OCI-LY7 (cell line): ENCODE results near the gene ZNF776. TPM values are rescaled to one million over a fixed set of nuclear protein-coding genes. Genes with fewer than 3 reads are reported as not detected.

Experiments
- BruUV-seq: library from RNA; stranded (reverse); fragments of 400-500 nt; replicated peaks from 2 replicates; lab custom pipeline; 2021; lab: Mats Ljungman, UMichigan
- CTCF ChIA-PET: fragments of 300-600 bp; sonication (Branson Sonifier 250); formaldehyde crosslinking; loops from one replicate; lab custom pipeline; 2022; ENCODE audit warnings: antibody characterized with exemption; ENCODE audit not compliant: unreplicated experiment; lab: Charles Lee
- POLR2A ChIA-PET: fragments of 300-600 bp; sonication (Branson Sonifier 250); formaldehyde crosslinking; loops from one replicate; lab custom pipeline; 2022; ENCODE audit warnings: antibody characterized with exemption; lab: Charles Lee
- DNase-seq: peaks from one replicate; pipeline ENCODE4 v3.0.0-alpha.2; 2015; ENCODE audit warnings: low spot score
- H2AFZ ChIP-seq: fragments of 200-600 bp; sonication (generic), shearing (Covaris generic); 2 replicates; pipeline ENCODE4 v1.6.1; 2014; ENCODE audit warnings: mild to moderate bottlenecking, antibody characterized with exemption, low read length, moderate library complexity
- H3K27ac ChIP-seq: fragments of 200-600 bp; sonication (generic); 2 replicates; pipeline ENCODE4 v1.5.1; 2014; ENCODE audit warnings: mixed run types, low read depth, mild to moderate bottlenecking, moderate library complexity, low read length, inconsistent platforms; ENCODE audit not compliant: poor library complexity, severe bottlenecking
- H3K36me3 ChIP-seq: fragments of 200-600 bp; sonication (generic); 2 replicates; pipeline ENCODE4 v1.6.1; 2014; ENCODE audit warnings: mild to moderate bottlenecking, antibody characterized with exemption, low read length, moderate library complexity, mixed read lengths; ENCODE audit not compliant: insufficient read depth
- H3K4me1 ChIP-seq: fragments of 200-600 bp; sonication (generic); 2 replicates; pipeline ENCODE4 v1.5.1; 2014; ENCODE audit warnings: mild to moderate bottlenecking, low read length; ENCODE audit not compliant: insufficient read depth, poor library complexity, severe bottlenecking
- H3K4me2 ChIP-seq: fragments of 200-600 bp; sonication (generic); 2 replicates; pipeline ENCODE4 v1.6.1; 2014; ENCODE audit warnings: mild to moderate bottlenecking, low read length
- H3K4me3 ChIP-seq: fragments of 200-600 bp; sonication (generic); 2 replicates; pipeline ENCODE4 v1.5.1; 2014; ENCODE audit warnings: mild to moderate bottlenecking, low read depth, low read length; ENCODE audit not compliant: poor library complexity, severe bottlenecking
- H3K79me2 ChIP-seq: fragments of 200-600 bp; sonication (generic); 2 replicates; pipeline ENCODE4 v1.6.1; 2016; ENCODE audit warnings: low read depth, mild to moderate bottlenecking, low read length, moderate library complexity, mixed read lengths; ENCODE audit not compliant: insufficient read depth
- H3K9me2 ChIP-seq: fragments of 200-600 bp; sonication (generic); 2 replicates; pipeline ENCODE4 v1.6.1; 2016; ENCODE audit warnings: mild to moderate bottlenecking, low read length, mixed read lengths; ENCODE audit not compliant: insufficient read depth
- H3K9me3 ChIP-seq: fragments of 200-600 bp; sonication (generic); 2 replicates; pipeline ENCODE4 v1.6.1; 2014; ENCODE audit warnings: mild to moderate bottlenecking, mixed run types, low read length, mixed read lengths
- H4K20me1 ChIP-seq: fragments of 200-600 bp; sonication (generic); 2 replicates; pipeline ENCODE4 v1.6.1; 2014; ENCODE audit warnings: mild to moderate bottlenecking, antibody characterized with exemption, low read length, moderate library complexity, mixed read lengths; ENCODE audit not compliant: insufficient read depth
- CTCF ChIP-seq: fragments of 200-600 bp; sonication (generic); conservative IDR thresholded peaks from 2 replicates; pipeline ENCODE4 v1.5.1; 2014; ENCODE audit warnings: mild to moderate bottlenecking, antibody characterized with exemption, low read length, moderate library complexity, mixed read lengths
- EZH2phosphoT487 ChIP-seq: fragments of 200-600 bp; sonication (generic); IDR thresholded peaks from 2 replicates; pipeline ENCODE4 v1.6.1; 2018; ENCODE audit warnings: low read depth, borderline replicate concordance, mild to moderate bottlenecking, mixed run types, antibody characterized with exemption, low read length, moderate library complexity, mixed read lengths
- intact Hi-C: fragments of 100-400 bp; cut with micrococcal nuclease; formaldehyde crosslinking; loops from one replicate; pipeline ENCODE4 v1.10.0; 2022; ENCODE audit not compliant: unreplicated experiment
- total RNA-seq, 2 experiments: library from RNA; depleted of rRNA in 1 of 2; stranded (reverse); fragments of >200 nt in 1 of 2; shearing (Covaris generic) in 1 of 2; gene quantifications; 2 replicates each; pipeline ENCODE4 v1.2.3, GENCODE V29; 2014 to 2022

Gene ZNF776
- total RNA-seq, 2 experiments from 2014 or later = 19.6 to 36.0 TPM

GRCh38 chr19:57709616-57710015 is 37.0 kb upstream of the ZNF776 start:
- DNase-seq = no peak
- Histone ChIP-seq H3K4me2 (no peak overlapping the region), H3K79me2 (no peaks in the 10 kb centered on the region), H3K4me1 (no peaks in the 10 kb centered on the region), H3K9me2 (no peaks in the 10 kb centered on the region), H4K20me1 (no peaks in the 10 kb centered on the region), H3K36me3 (peaks cover 7% of the 10 kb centered on the region; the same call in 1 of the 2 replicates), H3K4me3 (no peak overlapping the region), H2AFZ (no peak overlapping the region), H3K27ac (no peak overlapping the region), H3K9me3 (no peaks in the 10 kb centered on the region)
- CTCF ChIA-PET = no interaction called here
- POLR2A ChIA-PET = interaction anchor here (0.7 kb wide), 1 partner anchor 1378 kb away, joined by 3 read pairs; no protein-coding TSS in a partner anchor
- no TSS peak for BruUV-seq
- intact Hi-C loops = no loop called here
- TF ChIP-seq CTCF = no peak
- TF ChIP-seq EZH2phosphoT487 = no peak

GRCh38 chr19:57712222-57712621 is 34.4 kb upstream of the ZNF776 start:
- intact Hi-C loops = no loop called here
- no peak for DNase-seq
- ChIA-PET CTCF (no interaction called here), POLR2A (interaction anchor here (0.6 kb wide), 1 partner anchor 1415 kb away, joined by 4 read pairs; no protein-coding TSS in a partner anchor)
- no peak overlapping the region for H3K27ac ChIP-seq
- H4K20me1 ChIP-seq = no peaks in the 10 kb centered on the region
- no peaks in the 10 kb centered on the region for H3K79me2 ChIP-seq
- BruUV-seq = no TSS peak
- TF ChIP-seq EZH2phosphoT487 (no peak), CTCF (no peak)
- H3K4me3 ChIP-seq = no peak overlapping the region
- no peak overlapping the region for H2AFZ ChIP-seq
- H3K36me3 ChIP-seq = peaks cover 16% of the 10 kb centered on the region
- H3K4me1 ChIP-seq = no peaks in the 10 kb centered on the region
- no peaks in the 10 kb centered on the region for H3K9me2 ChIP-seq
- H3K9me3 ChIP-seq = no peaks in the 10 kb centered on the region
- H3K4me2 ChIP-seq = no peak overlapping the region

- Histone ChIP-seq H2AFZ (no peak overlapping the region), H3K4me3 (no peak overlapping the region), H4K20me1 (no peaks in the 10 kb centered on the region), H3K9me3 (no peaks in the 10 kb centered on the region), H3K9me2 (no peaks in the 10 kb centered on the region), H3K4me1 (no peaks in the 10 kb centered on the region), H3K79me2 (no peaks in the 10 kb centered on the region), H3K4me2 (no peak overlapping the region), H3K36me3 (peaks cover 62% of the 10 kb centered on the region), H3K27ac (no peak overlapping the region)
- POLR2A ChIA-PET = no interaction called here
- no peak for TF ChIP-seq CTCF
- TF ChIP-seq EZH2phosphoT487 = no peak
- CTCF ChIA-PET = no interaction called here
- intact Hi-C loops = no loop called here
- no peak for DNase-seq
- BruUV-seq = no TSS peak
Observed at GRCh38 chr19:57719424-57719823, 27.2 kb upstream of the ZNF776 start.
